ENCODE results near the gene UBE2V1.
A peak's percentile ranks its signal among the peaks of the same experiment; 100 is the strongest.

UBE2V1 gene

DNA sequence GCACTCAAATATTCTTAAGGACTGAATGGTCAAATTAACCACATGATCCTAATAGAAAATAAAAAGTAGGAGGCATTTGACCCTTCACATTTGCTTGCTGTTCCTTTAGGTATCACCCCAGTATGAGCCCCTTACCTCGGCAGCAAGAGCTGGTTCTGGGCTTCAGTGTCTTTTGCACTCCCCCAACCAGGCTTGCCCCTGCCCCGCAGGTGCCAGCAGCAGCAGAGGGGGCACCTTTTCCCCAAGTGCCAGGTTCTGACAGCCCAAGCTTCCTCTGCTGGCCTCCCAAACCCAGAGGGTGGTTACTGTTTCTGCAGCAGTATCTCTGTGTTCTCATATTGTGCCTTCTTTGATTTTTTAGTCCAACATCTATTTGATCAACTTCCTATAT lies 23.2 kb downstream of the UBE2V1 start:
- TF ChIP-seq, protein P1, sequence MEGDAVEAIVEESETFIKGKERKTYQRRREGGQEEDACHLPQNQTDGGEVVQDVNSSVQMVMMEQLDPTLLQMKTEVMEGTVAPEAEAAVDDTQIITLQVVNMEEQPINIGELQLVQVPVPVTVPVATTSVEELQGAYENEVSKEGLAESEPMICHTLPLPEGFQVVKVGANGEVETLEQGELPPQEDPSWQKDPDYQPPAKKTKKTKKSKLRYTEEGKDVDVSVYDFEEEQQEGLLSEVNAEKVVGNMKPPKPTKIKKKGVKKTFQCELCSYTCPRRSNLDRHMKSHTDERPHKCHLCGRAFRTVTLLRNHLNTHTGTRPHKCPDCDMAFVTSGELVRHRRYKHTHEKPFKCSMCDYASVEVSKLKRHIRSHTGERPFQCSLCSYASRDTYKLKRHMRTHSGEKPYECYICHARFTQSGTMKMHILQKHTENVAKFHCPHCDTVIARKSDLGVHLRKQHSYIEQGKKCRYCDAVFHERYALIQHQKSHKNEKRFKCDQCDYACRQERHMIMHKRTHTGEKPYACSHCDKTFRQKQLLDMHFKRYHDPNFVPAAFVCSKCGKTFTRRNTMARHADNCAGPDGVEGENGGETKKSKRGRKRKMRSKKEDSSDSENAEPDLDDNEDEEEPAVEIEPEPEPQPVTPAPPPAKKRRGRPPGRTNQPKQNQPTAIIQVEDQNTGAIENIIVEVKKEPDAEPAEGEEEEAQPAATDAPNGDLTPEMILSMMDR (IDR thresholded peaks at IDR 0.05; ENCODE audit: low read depth, low read length, missing control alignments): no peak
- in situ Hi-C loops (cut with HindIII; ENCODE audit: low pct_ligation_motif_present, low sequenced_read_pairs): no loop called here
- DNase-seq: no peak
- H3K27me3 ChIP-seq (replicated peaks): no peaks in the 10 kb centered on the region
- H3K27ac ChIP-seq: no peak overlapping the region
- H3K36me3 ChIP-seq (replicated peaks): peaks cover 21% of the 10 kb centered on the region
- H3K4me3 ChIP-seq (ENCODE audit: low read depth, low read length): no peak overlapping the region

DNA sequence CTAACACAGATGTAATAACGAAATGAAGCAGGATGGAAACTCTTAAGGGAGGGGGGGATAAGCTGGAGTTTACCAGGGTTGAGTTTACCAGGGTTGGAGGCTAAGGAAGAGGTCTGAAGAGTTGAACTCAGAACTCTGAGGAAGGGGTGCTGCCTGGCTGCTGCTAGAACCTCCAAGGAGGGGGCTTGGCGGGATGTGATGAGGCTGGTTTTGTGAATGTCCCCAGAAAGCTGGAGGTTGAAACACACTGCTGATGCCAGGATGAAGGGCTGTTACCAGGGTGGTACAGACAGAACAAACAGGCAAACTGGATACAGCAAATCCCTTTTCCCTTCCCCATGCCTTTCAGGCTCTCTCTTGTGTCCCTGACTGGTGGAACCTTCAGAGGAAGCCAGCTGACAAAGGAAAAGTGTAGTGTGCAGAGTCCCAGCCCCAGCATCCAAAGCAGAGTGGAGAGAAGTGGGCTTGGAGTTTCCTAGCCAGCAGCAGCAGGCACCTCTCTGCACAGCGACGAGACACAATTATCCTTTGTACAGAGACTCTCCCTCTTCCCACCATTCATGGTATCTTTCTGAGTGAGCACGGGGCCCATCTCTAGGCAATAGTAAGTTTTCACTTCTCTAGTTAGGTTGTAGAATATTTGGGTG lies 23.7 kb downstream of the UBE2V1 start:
- no peak overlapping the region for H3K27ac ChIP-seq
- H3K27me3 ChIP-seq (replicated peaks): no peaks in the 10 kb centered on the region
- no peak overlapping the region for H3K4me3 ChIP-seq (ENCODE audit: low read depth, low read length)
- TF ChIP-seq, protein P1 (IDR thresholded peaks at IDR 0.05; ENCODE audit: low read depth, low read length, missing control alignments): no peak
- H3K36me3 ChIP-seq (replicated peaks): peaks cover 16% of the 10 kb centered on the region
- DNase-seq: no peak
- in situ Hi-C loops (cut with HindIII; ENCODE audit: low pct_ligation_motif_present, low sequenced_read_pairs): no loop called here

DNA sequence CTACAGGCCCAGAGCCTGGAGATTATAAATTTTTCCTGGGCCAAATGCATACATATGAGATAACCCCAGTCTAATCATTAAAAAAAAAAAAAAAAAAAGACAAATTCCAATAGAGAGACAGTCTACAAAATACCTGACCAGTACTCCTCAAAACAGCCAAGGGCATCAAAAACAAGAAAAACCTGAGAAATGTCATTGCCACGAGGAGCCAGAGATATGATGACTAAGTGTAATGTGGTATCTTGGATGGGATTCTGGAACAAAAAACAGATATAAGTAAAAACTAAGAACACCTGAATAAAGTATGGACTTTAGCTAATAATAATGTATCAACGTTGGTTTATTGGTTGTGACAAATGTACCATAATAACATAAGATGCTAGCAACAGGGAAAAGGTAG lies 24.9 kb downstream of the UBE2V1 start:
- in situ Hi-C loops (cut with HindIII; ENCODE audit: low pct_ligation_motif_present, low sequenced_read_pairs): no loop called here

DNA sequence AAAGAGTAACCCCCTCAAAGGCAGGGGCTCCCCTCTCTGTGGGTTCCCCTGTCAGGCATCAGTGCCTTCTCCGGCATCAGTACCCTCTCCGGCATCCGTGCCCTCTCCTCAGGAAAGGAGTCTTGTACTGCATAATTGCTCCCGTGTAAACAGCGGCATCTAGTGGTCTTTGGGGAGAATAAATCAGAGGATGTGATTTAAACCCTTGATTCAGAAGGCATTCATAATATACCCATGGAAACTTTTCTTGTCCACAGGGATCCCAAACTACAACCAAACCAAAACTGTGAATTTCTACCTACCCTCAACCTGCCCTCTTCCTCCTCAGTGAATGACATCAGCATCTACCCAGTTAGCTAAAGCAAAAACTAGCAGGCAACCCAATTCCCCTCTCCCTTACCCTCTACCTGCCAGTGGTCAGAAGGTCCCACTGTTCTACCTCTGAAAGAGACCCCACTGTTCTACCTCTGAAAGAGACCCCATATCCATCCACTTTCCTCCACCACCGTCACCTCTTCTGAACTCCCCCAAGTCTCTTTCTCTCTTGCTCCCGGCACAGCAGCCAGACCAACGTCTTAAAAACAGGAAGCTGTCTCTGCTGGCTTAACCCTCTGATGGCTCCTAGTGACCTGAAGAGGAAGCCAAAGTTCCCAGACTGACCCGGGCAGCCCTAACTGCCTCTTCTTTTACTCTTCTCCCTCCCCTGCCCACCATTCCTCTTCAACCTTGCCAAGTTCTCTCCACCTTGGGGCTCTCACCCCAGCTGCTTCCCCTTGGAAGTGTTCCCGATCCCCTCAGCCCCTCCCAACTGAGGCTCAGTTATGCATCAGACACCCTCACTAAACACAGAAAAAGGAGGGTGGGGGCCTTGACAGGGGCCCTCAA lies 27.2 kb downstream of the UBE2V1 start:
- Histone ChIP-seq H3K4me3 (ENCODE audit: low read depth, low read length) (no peak overlapping the region), H3K36me3 (replicated peaks) (peaks cover 22% of the 10 kb centered on the region), H3K27me3 (replicated peaks) (no peaks in the 10 kb centered on the region), H3K27ac (peak overlapping the region; percentile 23)
- TF ChIP-seq, protein P1 (IDR thresholded peaks at IDR 0.05; ENCODE audit: low read depth, low read length, missing control alignments): peak; percentile 77
- in situ Hi-C loops (cut with HindIII; ENCODE audit: low pct_ligation_motif_present, low sequenced_read_pairs): no loop called here
- DNase-seq: peak; percentile 49

More for the DNA sequence above, 24.9 kb downstream of the UBE2V1 start:
- TF ChIP-seq, protein P1 (IDR thresholded peaks at IDR 0.05; ENCODE audit: low read depth, low read length, missing control alignments): no peak
- Histone ChIP-seq H3K27ac (no peak overlapping the region), H3K36me3 (replicated peaks) (peaks cover 15% of the 10 kb centered on the region), H3K27me3 (replicated peaks) (no peaks in the 10 kb centered on the region), H3K4me3 (ENCODE audit: low read depth, low read length) (no peak overlapping the region)
- no peak for DNase-seq

DNA sequence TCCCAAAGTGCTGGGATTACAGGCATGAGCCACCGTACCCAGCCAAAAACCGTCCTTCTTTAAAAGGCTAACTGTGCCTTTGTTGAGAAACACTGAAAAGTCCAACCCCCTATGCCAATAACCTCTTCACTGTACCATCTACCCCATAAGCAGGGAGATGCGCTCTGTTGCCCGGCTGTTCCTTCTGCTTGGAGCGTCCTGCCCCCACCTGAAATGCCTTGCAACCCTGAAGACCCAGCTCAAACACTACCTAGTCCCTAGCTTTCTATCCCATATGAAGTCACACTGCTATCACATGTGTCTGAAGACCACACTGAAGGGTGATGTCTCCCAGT lies 27.8 kb downstream of the UBE2V1 start:
- no peak overlapping the region for H3K27ac ChIP-seq
- in situ Hi-C loops (cut with HindIII; ENCODE audit: low pct_ligation_motif_present, low sequenced_read_pairs): no loop called here
- no peak overlapping the region for H3K4me3 ChIP-seq (ENCODE audit: low read depth, low read length)
- TF ChIP-seq, protein P1 (IDR thresholded peaks at IDR 0.05; ENCODE audit: low read depth, low read length, missing control alignments): no peak
- no peak for DNase-seq
- peaks cover 22% of the 10 kb centered on the region for H3K36me3 ChIP-seq (replicated peaks)
- H3K27me3 ChIP-seq (replicated peaks): no peaks in the 10 kb centered on the region

All from brain microvascular endothelial cell (primary cell).